ENCODE results near the gene PHF3. TPM values are rescaled to one million over a fixed set of nuclear protein-coding genes. Genes with fewer than 3 reads are reported as not detected.

PHF3 gene
- polyA plus RNA-seq, 1 experiment: 26.6 TPM

DNA sequence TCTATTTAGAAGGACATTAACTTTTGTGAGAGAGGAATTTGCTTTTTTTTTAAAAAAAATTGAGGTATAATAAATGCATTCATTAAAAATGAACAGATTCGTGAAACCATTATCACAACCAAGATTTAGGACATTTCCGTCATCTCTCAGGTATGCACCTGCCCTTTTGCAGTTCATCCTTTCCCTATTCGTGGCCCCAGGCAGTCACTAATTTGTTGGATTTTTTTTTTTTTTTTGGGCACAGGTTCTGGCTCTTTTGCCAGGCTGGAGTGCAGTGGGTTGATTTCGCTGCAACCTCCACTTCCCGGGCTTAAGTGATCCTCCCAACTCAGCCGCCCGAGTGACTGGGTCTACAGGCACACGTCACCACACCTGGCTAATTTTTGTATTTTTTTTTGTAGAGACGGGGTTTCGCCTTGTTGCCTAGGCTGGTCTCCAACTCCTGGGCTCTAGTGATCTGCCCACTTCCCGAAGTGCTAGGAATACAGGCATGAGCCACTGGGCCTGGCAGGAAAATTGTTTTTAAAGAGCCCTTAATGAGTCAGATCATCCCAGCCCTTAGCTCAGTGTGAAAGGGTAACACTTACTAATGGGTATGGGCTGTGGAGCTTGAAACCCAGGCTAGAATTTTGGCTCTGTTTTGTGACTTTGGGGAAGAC is 9.2 kb downstream of the PHF3 start:
- no peak overlapping the region for H3K27ac ChIP-seq (ENCODE audit: low read depth, low read length)
- TF ChIP-seq, protein P1, sequence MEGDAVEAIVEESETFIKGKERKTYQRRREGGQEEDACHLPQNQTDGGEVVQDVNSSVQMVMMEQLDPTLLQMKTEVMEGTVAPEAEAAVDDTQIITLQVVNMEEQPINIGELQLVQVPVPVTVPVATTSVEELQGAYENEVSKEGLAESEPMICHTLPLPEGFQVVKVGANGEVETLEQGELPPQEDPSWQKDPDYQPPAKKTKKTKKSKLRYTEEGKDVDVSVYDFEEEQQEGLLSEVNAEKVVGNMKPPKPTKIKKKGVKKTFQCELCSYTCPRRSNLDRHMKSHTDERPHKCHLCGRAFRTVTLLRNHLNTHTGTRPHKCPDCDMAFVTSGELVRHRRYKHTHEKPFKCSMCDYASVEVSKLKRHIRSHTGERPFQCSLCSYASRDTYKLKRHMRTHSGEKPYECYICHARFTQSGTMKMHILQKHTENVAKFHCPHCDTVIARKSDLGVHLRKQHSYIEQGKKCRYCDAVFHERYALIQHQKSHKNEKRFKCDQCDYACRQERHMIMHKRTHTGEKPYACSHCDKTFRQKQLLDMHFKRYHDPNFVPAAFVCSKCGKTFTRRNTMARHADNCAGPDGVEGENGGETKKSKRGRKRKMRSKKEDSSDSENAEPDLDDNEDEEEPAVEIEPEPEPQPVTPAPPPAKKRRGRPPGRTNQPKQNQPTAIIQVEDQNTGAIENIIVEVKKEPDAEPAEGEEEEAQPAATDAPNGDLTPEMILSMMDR (IDR thresholded peaks at IDR 0.05; ENCODE audit: low read depth, low read length): no peak
- ChIA-PET CTCF (interaction anchor here (0.6 kb wide), 1 partner anchor 9 kb away, joined by 3 read pairs; the partner anchor contains the start of gene PHF3), POLR2A (no interaction called here)
- no peaks in the 10 kb centered on the region for H3K27me3 ChIP-seq (ENCODE audit: control insufficient read depth, insufficient read depth, low read length)
- H3K9me3 ChIP-seq (ENCODE audit: control insufficient read depth, insufficient read depth, low read length): no peaks in the 10 kb centered on the region
- no peak overlapping the region for H3K4me3 ChIP-seq (ENCODE audit: low read depth, low read length)
- no peak for DNase-seq (ENCODE audit: low read depth, low spot score)

DNA sequence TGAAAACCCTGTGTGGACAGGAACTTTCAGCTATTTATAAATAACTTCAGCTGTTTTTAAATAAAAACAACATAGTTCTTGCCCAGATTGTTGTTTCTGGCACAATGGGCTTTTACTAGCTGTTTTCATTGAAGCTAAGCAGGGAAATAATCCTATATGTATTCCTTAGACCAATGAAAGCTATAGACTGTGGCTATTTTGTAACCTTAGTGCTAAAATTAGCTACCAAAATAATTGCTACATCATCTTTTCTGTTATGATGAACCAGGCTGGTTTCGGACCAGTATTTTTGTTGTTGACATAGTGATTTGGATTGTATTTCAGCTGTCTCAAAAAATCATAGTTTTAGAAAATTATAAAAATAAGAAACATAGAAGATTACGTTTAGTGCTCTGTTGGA is 13.7 kb downstream of the PHF3 start:
- Histone ChIP-seq H3K27ac (ENCODE audit: low read depth, low read length) (no peak overlapping the region), H3K4me3 (ENCODE audit: low read depth, low read length) (no peak overlapping the region), H3K9me3 (ENCODE audit: control insufficient read depth, insufficient read depth, low read length) (no peaks in the 10 kb centered on the region), H3K27me3 (ENCODE audit: control insufficient read depth, insufficient read depth, low read length) (no peaks in the 10 kb centered on the region)
- POLR2A ChIA-PET: interaction anchor here (0.9 to 1.5 kb wide), 2 partner anchors 14 kb away, joined by 3 to 4 read pairs; partner anchors contain the start of gene PHF3
- TF ChIP-seq, protein P1 (IDR thresholded peaks at IDR 0.05; ENCODE audit: low read depth, low read length): no peak
- no peak for DNase-seq (ENCODE audit: low read depth, low spot score)
- CTCF ChIA-PET: interaction anchor here (1.0 to 1.3 kb wide), 2 partner anchors 14 to 296 kb away, joined by 3 to 4 read pairs; no protein-coding TSS in a partner anchor

DNA sequence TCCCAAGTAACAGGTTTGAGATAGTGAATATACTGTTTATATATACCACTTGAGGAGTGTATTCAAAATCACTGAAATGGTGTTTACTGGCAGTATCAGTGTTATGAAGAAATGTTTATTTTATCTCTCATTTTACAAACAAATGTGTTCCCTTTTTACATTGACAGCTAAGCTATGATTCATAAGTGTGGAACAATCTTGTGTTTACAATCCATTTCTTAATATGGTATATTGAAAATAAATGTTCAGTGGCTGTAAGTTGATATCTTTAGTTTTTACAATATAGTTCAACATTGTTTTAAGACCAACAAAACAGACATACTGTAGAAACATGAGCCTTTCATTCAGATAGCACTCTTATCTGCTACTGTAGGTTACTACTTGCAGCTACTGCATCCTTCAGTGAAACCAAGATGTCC is 14.3 kb downstream of the PHF3 start:
- Histone ChIP-seq H3K27ac (ENCODE audit: low read depth, low read length) (no peak overlapping the region), H3K27me3 (ENCODE audit: control insufficient read depth, insufficient read depth, low read length) (no peaks in the 10 kb centered on the region), H3K9me3 (ENCODE audit: control insufficient read depth, insufficient read depth, low read length) (no peaks in the 10 kb centered on the region), H3K4me3 (ENCODE audit: low read depth, low read length) (no peak overlapping the region)
- CTCF ChIA-PET: interaction anchor here (1.0 to 1.3 kb wide), 2 partner anchors 13 to 297 kb away, joined by 3 to 4 read pairs; no protein-coding TSS in a partner anchor
- no peak for DNase-seq (ENCODE audit: low read depth, low spot score)
- TF ChIP-seq, protein P1 (IDR thresholded peaks at IDR 0.05; ENCODE audit: low read depth, low read length): no peak
- POLR2A ChIA-PET: interaction anchor here (0.9 to 1.5 kb wide), 2 partner anchors 13 to 14 kb away, joined by 3 to 4 read pairs; partner anchors contain the start of gene PHF3

DNA sequence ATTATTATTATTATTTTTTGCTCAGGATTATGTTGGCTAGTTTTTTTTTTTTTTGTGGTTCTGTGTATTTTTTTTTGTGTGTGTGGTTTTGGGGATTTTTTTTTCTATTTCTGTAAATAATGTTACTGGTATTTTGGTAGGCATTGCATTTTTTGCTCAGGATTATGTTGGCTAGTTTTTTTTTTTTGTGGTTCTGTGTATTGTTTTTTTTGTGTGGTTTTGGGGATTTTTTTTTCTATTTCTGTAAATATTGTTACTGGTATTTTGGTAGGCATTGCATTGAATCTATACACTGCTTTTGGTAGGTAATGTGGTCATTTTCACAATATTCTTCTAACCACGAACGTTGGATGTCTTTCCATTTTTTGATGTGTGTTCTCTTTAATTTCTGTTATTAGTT is 17.4 kb downstream of the PHF3 start:
- H3K27me3 ChIP-seq (ENCODE audit: control insufficient read depth, insufficient read depth, low read length): no peaks in the 10 kb centered on the region
- H3K4me3 ChIP-seq (ENCODE audit: low read depth, low read length): no peak overlapping the region
- CTCF ChIA-PET: no interaction called here
- POLR2A ChIA-PET: no interaction called here
- no peak overlapping the region for H3K27ac ChIP-seq (ENCODE audit: low read depth, low read length)
- no peak for DNase-seq (ENCODE audit: low read depth, low spot score)
- H3K9me3 ChIP-seq (ENCODE audit: control insufficient read depth, insufficient read depth, low read length): no peaks in the 10 kb centered on the region
- TF ChIP-seq, protein P1 (IDR thresholded peaks at IDR 0.05; ENCODE audit: low read depth, low read length): no peak

DNA sequence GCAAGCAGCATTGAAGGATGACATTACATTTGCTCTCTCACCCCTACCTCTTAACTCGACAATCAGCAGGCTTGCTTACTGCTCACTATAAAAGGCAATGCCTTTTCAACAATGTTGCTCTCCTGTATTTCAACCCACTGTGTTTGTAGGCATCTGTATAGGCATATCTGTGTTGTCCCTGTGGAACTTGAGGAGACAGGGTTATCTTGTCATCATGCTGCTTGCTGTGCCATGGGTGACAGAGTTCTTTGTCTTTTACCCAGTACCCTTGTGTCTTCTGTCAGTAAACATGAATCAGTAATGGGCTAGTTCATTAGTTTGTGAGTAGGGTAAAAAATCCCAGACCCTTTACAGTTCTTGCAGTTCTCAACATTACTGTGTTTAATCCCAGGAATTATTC is 25.2 kb downstream of the PHF3 start:
- DNase-seq (ENCODE audit: low read depth, low spot score): no peak
- ChIA-PET POLR2A (no interaction called here), CTCF (interaction anchor here (1.0 kb wide), 1 partner anchor 142 kb away, joined by 3 read pairs; no protein-coding TSS in a partner anchor)
- H3K27ac ChIP-seq (ENCODE audit: low read depth, low read length): no peak overlapping the region
- H3K27me3 ChIP-seq (ENCODE audit: control insufficient read depth, insufficient read depth, low read length): no peaks in the 10 kb centered on the region
- no peak overlapping the region for H3K4me3 ChIP-seq (ENCODE audit: low read depth, low read length)
- H3K9me3 ChIP-seq (ENCODE audit: control insufficient read depth, insufficient read depth, low read length): no peaks in the 10 kb centered on the region
- TF ChIP-seq, protein P1 (IDR thresholded peaks at IDR 0.05; ENCODE audit: low read depth, low read length): no peak
